IPS DF 19.7 (cell line): ENCODE results near the gene IFT80.
"Not testable (repeated sequence)": the region's sequence is repeated elsewhere in the genome, so short reads cannot be mapped to it uniquely, and the experiment has no call there.

Source experiments
- DNase-seq: peaks from one replicate; pipeline ENCODE4 v3.0.0-alpha.2; 2013; ENCODE audit warnings: low read depth, low spot score

The IFT80 gene

DNA sequence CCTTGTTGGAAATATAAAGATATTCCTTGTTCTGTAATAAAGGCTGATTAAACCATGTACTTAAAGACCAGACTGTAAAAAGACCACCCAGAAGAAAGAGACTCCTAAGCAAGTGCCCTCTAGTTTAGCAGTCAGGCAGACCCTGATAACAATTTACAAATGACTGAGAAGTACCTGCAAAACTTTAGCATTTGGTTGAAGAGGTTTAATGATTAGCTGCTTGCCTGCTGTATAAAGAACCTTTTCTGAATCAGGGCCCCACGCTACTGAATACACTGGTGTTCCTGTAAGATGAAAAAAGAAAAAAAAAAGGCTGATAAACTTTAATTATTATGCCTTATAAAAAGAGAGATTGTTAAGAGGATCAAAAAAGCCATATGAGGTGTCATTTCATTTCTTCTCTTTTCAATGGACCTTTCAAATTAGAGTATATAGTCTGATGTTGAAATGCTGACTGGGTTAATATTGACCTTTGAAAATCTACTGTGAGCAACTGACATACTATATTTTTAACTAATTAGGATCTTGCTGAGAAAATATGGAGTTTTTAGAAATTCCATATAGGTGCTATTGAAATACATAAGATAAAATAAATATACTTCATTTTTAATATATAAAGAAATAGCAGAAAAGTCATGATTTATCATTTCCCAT is 33.0 kb downstream of the IFT80 start:
- no peak for DNase-seq

GRCh38 chr3:160362896-160363295 is 36.1 kb downstream of the IFT80 start:
- not testable (repeated sequence) for DNase-seq

GRCh38 chr3:160355826-160356225 is 43.2 kb downstream of the IFT80 start:
- no peak for DNase-seq

GRCh38 chr3:160346511-160346910 is 52.5 kb downstream of the IFT80 start:
- no peak for DNase-seq

- DNase-seq = no peak
Measured at GRCh38 chr3:160343132-160343531, 55.9 kb downstream of the IFT80 start.

GRCh38 chr3:160340351-160340750 is 58.7 kb downstream of the IFT80 start:
- no peak for DNase-seq

- DNase-seq = no peak
Measured at GRCh38 chr3:160331127-160331937, 67.7 kb downstream of the IFT80 start.

DNA sequence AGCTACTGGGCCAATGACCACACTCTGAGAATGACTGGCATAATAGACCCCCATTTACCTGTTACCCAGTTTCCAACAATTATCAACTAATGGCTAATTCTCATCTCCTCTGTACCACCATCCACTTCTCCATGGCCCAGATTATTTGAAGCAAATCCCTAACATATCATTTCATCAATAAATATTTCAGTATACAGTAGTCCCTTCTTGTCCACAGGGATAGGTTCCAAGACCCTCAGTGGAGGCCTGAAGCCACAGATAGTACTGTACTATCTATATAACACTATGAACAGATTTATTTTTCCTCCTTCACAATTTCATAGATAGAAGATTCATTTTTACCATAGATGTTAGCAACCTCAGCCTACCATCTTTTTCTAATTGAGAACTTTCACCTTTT is 68.3 kb downstream of the IFT80 start:
- no peak for DNase-seq

GRCh38 chr3:160330109-160330508 is 68.9 kb downstream of the IFT80 start:
- no peak for DNase-seq

DNA sequence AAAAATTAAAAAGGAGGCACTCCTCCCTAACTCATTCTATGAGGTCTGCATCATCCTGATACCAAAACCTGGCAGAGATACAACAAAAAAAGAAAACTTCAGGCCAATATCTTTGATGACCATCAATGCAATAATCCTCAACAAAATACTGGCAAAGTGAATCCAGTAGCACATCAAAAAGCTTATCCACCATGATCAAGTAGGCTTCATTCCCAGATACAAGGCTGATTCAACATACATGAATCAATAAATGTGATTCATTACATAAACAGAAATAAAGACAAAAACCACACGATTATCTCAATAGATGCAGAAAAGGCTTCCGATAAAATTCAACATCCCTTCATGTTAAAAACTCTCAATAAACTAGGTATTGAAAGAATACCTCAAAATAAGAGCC is 72.7 kb downstream of the IFT80 start:
- not testable (repeated sequence) for DNase-seq

DNA sequence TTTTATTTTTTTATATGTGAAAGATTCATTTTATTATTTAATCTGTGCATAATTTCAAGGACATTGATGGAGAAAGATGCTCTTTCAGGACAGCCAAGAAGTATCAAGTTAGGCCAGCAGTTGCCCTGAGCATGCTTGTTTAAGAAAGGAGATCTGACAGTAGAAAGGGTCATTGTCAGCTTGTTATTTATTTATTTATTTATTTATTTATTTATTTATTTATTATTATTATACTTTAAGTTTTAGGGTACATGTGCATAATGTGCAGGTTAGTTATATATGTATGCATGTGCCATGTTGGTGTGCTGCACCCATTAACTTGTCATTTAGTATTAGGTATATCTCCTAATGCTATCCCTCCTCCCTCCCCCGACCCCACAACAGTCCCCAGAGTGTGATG is 77.2 kb downstream of the IFT80 start:
- DNase-seq = not testable (repeated sequence)

GRCh38 chr3:160319322-160319721 is 79.7 kb downstream of the IFT80 start:
- DNase-seq = no peak

DNA sequence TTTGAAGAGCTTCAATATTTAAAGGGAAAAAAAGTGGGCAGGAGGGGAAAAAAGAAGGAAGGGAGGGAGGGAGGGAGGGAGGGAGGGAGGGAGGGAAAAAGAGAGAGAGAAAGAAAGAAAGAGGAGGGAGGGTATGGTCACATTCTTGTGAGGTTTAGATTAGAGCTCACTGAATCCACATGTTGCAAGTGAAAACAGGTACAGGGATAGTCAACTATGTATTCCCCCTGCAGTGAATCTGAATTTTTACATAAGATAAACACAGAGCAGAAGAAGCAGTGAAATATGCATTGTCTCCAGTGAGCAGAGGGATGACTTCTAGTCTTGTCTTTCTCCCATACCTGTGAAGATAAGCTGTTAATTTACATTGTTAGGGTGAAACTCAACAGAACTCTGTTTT is 84.0 kb downstream of the IFT80 start:
- DNase-seq = no peak

- DNase-seq = no peak
Measured at GRCh38 chr3:160312014-160312624, 86.9 kb downstream of the IFT80 start.

DNA sequence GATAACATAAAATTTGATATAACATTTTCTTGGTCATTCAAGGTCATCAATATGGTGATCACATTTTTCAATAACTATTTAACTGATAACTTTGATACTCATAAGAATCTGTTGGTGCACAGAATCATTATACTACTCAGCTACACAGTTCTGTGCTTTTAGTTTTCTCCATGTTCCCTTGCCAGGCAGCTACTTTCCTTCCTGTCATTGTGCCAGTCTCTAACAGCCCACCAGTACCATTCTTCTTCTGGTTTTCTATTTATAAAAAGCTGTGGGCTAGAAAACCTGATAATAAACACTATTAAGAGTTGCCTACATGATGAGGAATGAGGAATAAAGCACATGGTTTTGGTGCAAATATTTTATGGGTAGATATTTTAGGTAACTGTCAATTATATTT is 96.2 kb downstream of the IFT80 start:
- no peak for DNase-seq

- DNase-seq = no peak
Measured at GRCh38 chr3:160296591-160296990, 102.4 kb downstream of the IFT80 start.

DNA sequence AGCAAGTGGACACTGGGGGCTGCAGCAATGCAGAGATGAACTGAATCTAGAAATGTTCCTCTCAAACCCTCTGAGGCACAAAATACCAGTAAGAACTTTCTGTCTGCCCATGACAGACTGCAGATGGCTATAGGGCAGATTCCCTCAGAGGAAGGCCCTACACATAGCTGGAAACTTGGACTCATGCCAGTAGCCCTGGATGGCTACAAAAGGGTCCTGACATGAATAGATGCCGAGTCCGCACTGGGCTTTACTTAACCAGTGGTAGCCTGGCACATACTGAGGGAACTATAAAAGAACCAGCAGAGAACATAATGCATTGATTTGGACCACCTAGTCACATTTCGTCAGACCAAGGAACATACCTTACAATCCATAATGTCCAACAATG is 107.1 kb downstream of the IFT80 start:
- no peak for DNase-seq

- DNase-seq = no peak
Measured at GRCh38 chr3:160291290-160291908, 107.6 kb downstream of the IFT80 start.

- DNase-seq = no peak
Measured at GRCh38 chr3:160287666-160288065, 111.4 kb downstream of the IFT80 start.

DNA sequence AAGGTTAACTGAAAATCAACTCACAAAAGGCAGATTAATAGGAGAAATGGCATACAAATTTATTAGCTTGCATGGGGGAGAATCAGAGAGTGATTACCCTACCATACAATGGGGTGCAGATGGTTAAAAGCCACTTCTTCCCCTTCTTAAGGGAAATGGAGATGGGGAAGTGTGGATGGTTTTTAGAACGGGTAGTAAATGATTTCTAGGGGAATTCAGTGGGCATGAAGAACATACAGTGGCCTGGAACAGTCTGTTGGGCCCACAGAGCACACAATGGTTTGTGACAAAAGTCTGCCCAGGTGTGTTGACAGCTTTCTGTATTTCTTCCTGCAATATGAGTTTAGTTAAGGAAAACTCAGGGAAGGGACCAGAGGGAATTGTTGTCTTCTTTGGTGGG is 112.8 kb downstream of the IFT80 start:
- no peak for DNase-seq

DNA sequence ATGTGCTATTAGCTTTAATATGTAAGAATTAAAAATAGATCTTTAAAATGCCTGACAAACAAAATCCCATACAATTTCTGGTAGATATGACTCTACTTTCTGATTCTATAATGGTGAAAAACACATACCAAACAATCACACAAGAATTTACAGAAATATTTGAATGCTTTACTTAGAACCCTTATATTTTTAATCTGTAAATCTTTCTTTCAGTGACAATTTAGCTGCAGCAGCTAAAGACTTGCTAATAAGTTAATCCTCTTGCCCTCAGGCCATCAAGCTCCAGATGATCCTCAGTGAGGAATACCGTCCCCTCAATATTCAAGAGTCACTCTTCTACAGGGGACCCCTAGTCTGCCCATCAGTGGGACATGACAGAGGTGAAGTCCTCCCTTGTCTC is 118.2 kb downstream of the IFT80 start:
- no peak for DNase-seq

DNA sequence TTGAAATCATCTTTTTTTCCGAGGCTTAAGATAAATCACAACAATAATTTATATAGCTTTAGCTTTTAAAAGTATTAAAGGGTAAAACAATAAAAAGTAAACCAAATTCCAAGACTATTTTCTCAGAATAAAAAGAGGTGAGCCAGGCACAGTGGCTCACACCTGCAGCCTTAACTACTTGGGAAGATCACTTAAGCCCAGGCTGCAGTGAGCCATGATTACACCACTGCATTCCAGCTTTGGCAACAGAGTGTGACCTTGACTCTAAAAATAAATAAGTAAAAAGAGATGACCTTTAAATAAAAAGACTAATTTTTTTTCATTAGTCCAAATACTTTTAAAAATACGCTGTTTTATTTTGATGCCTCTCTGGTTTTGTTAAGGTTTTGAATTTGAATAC is 119.4 kb downstream of the IFT80 start:
- no peak for DNase-seq
